GM19193 (cell line): ENCODE data around the gene GALE.

Experiments
- POLR2A ChIP-seq: IDR thresholded peaks from 4 replicates; pipeline ENCODE4 v1.6.1; 2011; ENCODE audit not compliant: insufficient read depth, insufficient read length; ENCODE audit errors: extremely low read depth

GALE gene

GRCh38 chr1:23816361-23816760 lies 15.8 kb upstream of the GALE start:
- TF ChIP-seq POLR2A, result no peak

GRCh38 chr1:23814016-23814415 lies 13.5 kb upstream of the GALE start:
- TF ChIP-seq POLR2A, result no peak

GRCh38 chr1:23810818-23811540 lies 10.4 kb upstream of the GALE start:
- no peak for TF ChIP-seq POLR2A

- TF ChIP-seq POLR2A, result no peak
Observed at GRCh38 chr1:23809751-23810171, 9.2 kb upstream of the GALE start.

- no peak for TF ChIP-seq POLR2A
Observed at GRCh38 chr1:23807453-23807852, 6.9 kb upstream of the GALE start.

- TF ChIP-seq POLR2A, result no peak
Observed at GRCh38 chr1:23806280-23806679, 5.7 kb upstream of the GALE start.

- no peak for TF ChIP-seq POLR2A
Observed at GRCh38 chr1:23805025-23805424, 4.5 kb upstream of the GALE start.

- TF ChIP-seq POLR2A, result no peak
Observed at GRCh38 chr1:23804183-23804835, 3.8 kb upstream of the GALE start.

GRCh38 chr1:23803674-23804073 lies 3.1 kb upstream of the GALE start:
- no peak for TF ChIP-seq POLR2A

- no peak for TF ChIP-seq POLR2A
Observed at GRCh38 chr1:23801876-23802275, 1.3 kb upstream of the GALE start.

- no peak for TF ChIP-seq POLR2A
Observed at GRCh38 chr1:23801338-23801748, 789 bp upstream of the GALE start.

GRCh38 chr1:23799570-23800399 lies 769 bp downstream of the GALE start:
- peak; percentile 22 for TF ChIP-seq POLR2A

GRCh38 chr1:23799255-23799569 lies 1.3 kb downstream of the GALE start:
- no peak for TF ChIP-seq POLR2A

- no peak for TF ChIP-seq POLR2A
Observed at GRCh38 chr1:23798662-23799142, 1.9 kb downstream of the GALE start.
